Uterus (tissue), 4 donors: ENCODE measurements around the gene CD200R1. TPM values are rescaled to one million over a fixed set of nuclear protein-coding genes. Genes with fewer than 3 reads are reported as not detected.

Experiments
- DNase-seq, 2 donors: peaks; one replicate each; pipeline ENCODE4 v3.0.0-alpha.2; 2019 to 2020
- H3K27ac ChIP-seq, 2 donors: fragments of 200-600 bp; sonication (generic); 1 replicate in 1 of 2; 2 replicates in 1 of 2; pipeline ENCODE4 v1.5.1; 2016 to 2018
- H3K27me3 ChIP-seq, 2 donors: fragments of 200-600 bp; sonication (generic); one replicate each; pipeline ENCODE4 v1.5.1; 2018 to 2019; ENCODE audit warnings: control low read depth in 1 of 2
- H3K36me3 ChIP-seq, 2 donors: fragments of 200-600 bp; sonication (generic); one replicate each; pipeline ENCODE4 v1.5.1; 2019; ENCODE audit warnings: control low read depth in 1 of 2
- H3K4me1 ChIP-seq, 2 donors: fragments of 200-600 bp; sonication (generic); one replicate each; pipeline ENCODE4 v1.5.1; 2018 to 2019; ENCODE audit warnings: control low read depth in 1 of 2
- H3K4me3 ChIP-seq, 2 donors: fragments of 200-600 bp; sonication (generic); 1 replicate in 1 of 2; 2 replicates in 1 of 2; pipeline ENCODE4 v1.5.1; 2018 to 2019; ENCODE audit warnings: mild to moderate bottlenecking in 1 of 2
- H3K9me3 ChIP-seq, 2 donors: fragments of 200-600 bp; sonication (generic); one replicate each; pipeline ENCODE4 v1.5.1; 2019; ENCODE audit warnings: control low read depth in 1 of 2
- CTCF ChIP-seq, 4 experiments: fragments of 200-600 bp in 2 of 4; fragments of 450-650 bp in 2 of 4; sonication (generic) in 2 of 4; IDR thresholded peaks; one replicate each; pipeline ENCODE4 v1.5.1; 2016 to 2019; ENCODE audit warnings: antibody characterized with exemption in 4 of 4, mild to moderate bottlenecking in 2 of 4, moderate library complexity in 1 of 4
- POLR2A ChIP-seq, 2 donors: fragments of 450-650 bp; IDR thresholded peaks; one replicate each; pipeline ENCODE4 v1.6.1; 2016; ENCODE audit warnings: antibody characterized with exemption in 2 of 2, mild to moderate bottlenecking in 1 of 2, moderate library complexity in 1 of 2
- intact Hi-C: fragments of 100-400 bp; cut with DNase I; formaldehyde crosslinking; loops from one replicate; pipeline ENCODE4 v1.15.1; 2023; ENCODE audit warnings: low total_unique reads
- total RNA-seq, 4 donors: library from RNA; depleted of rRNA in 3 of 4; stranded (reverse); fragments of >200 nt in 3 of 4; gene quantifications; one replicate each; pipeline versions ENCODE4 v1.1.0 to v1.2.4, GENCODE V29; 2014 to 2023
- donor health status: DM: yes; HTN: yes; CAD: no.

Gene CD200R1
- total RNA-seq, 4 donors from 2014 or later, result 0.40 to 5.7 (median 1.5) TPM; not detected in 1

- H3K9me3 ChIP-seq, result no peaks in the 10 kb centered on the region
- intact Hi-C loops, result loop anchor here (10.0 kb wide), 1 partner anchor 250 kb away; no protein-coding TSS in a partner anchor
- no peaks in the 10 kb centered on the region for H3K4me1 ChIP-seq
- DNase-seq, result no peak
- TF ChIP-seq CTCF (IDR thresholded peaks at IDR 0.05), result no peak
- no peak for TF ChIP-seq POLR2A (IDR thresholded peaks at IDR 0.05)
- no peak overlapping the region for H3K4me3 ChIP-seq
- no peak overlapping the region for H3K27ac ChIP-seq
- no peaks in the 10 kb centered on the region for H3K27me3 ChIP-seq
- H3K36me3 ChIP-seq, result no peaks in the 10 kb centered on the region
Measured at GRCh38 chr3:112984485-112984884, 9.6 kb upstream of the CD200R1 start.

- Histone ChIP-seq H3K9me3 (no peaks in the 10 kb centered on the region), H3K36me3 (no peaks in the 10 kb centered on the region), H3K27ac (no peak overlapping the region), H3K4me1 (no peaks in the 10 kb centered on the region), H3K4me3 (no peak overlapping the region), H3K27me3 (no peaks in the 10 kb centered on the region)
- TF ChIP-seq POLR2A (IDR thresholded peaks at IDR 0.05), result no peak
- no peak for TF ChIP-seq CTCF (IDR thresholded peaks at IDR 0.05)
- intact Hi-C loops, result loop anchor here (10.0 kb wide), 1 partner anchor 248 kb away; no protein-coding TSS in a partner anchor
- DNase-seq, result no peak
Measured at GRCh38 chr3:112982710-112983109, 7.8 kb upstream of the CD200R1 start.

GRCh38 chr3:112980080-112980479 lies 5.2 kb upstream of the CD200R1 start:
- no peak for DNase-seq
- Histone ChIP-seq H3K4me1 (no peaks in the 10 kb centered on the region), H3K27me3 (no peaks in the 10 kb centered on the region), H3K4me3 (no peak overlapping the region), H3K9me3 (no peaks in the 10 kb centered on the region), H3K36me3 (no peaks in the 10 kb centered on the region), H3K27ac (no peak overlapping the region)
- intact Hi-C loops, result loop anchor here (10.0 kb wide), 1 partner anchor 245 kb away; no protein-coding TSS in a partner anchor
- TF ChIP-seq POLR2A (IDR thresholded peaks at IDR 0.05) (no peak), CTCF (IDR thresholded peaks at IDR 0.05) (no peak)

GRCh38 chr3:112979244-112979832 lies 4.4 kb upstream of the CD200R1 start:
- Histone ChIP-seq H3K36me3 (no peaks in the 10 kb centered on the region), H3K4me3 (no peak overlapping the region), H3K27me3 (no peaks in the 10 kb centered on the region), H3K9me3 (no peaks in the 10 kb centered on the region), H3K27ac (no peak overlapping the region), H3K4me1 (no peaks in the 10 kb centered on the region)
- no peak for DNase-seq
- intact Hi-C loops, result no loop called here
- TF ChIP-seq POLR2A (IDR thresholded peaks at IDR 0.05) (no peak), CTCF (IDR thresholded peaks at IDR 0.05) (peak; percentile 54 to 67 (median 61))

GRCh38 chr3:112976953-112977352 lies 2.0 kb upstream of the CD200R1 start:
- H3K4me1 ChIP-seq, result no peaks in the 10 kb centered on the region
- H3K36me3 ChIP-seq, result no peaks in the 10 kb centered on the region
- no peak for DNase-seq
- H3K27ac ChIP-seq, result no peak overlapping the region
- no peak overlapping the region for H3K4me3 ChIP-seq
- intact Hi-C loops, result no loop called here
- no peaks in the 10 kb centered on the region for H3K27me3 ChIP-seq
- no peaks in the 10 kb centered on the region for H3K9me3 ChIP-seq
- TF ChIP-seq CTCF (IDR thresholded peaks at IDR 0.05) (no peak), POLR2A (IDR thresholded peaks at IDR 0.05) (no peak)
